Measurements from ENCODE around the gene GLRB. TPM values are rescaled to one million over a fixed set of nuclear protein-coding genes. Genes with fewer than 3 reads are reported as not detected.

Gene GLRB
- total RNA-seq, 4 donors from 2014 or later, result 0.55 to 2.1 (median 1.4) TPM

DNA sequence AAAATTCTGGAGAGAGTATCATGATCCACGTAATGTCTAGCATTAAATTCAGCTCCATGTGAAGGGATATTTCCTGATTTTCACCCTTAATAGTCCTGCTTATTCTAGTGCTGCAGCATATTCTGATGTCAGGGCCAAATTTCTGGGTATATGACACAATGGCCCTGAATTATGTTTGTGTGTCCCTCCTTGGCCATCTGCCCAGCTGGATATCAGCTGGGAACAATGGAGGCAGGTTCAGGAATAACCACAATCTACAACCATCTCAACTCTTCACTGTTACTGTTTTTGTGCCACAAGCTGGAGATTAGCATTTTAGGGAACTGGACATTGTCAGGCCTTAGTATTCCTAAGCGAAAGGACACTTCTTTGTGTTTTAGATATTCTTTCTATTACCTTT lies 3.5 kb downstream of the GLRB start:
- no peak for ATAC-seq
- H3K4me3 ChIP-seq, result no peak overlapping the region
- no peaks in the 10 kb centered on the region for H3K27me3 ChIP-seq
- intact Hi-C loops (cut with DNase I; ENCODE audit: low total_unique reads) (no loop called here), in situ Hi-C loops (cut with MboI; ENCODE audit: low sequenced_read_pairs in 4 of 4) (no loop called here)
- H3K9me3 ChIP-seq, result no peaks in the 10 kb centered on the region
- H3K27ac ChIP-seq, result no peak overlapping the region
- TF ChIP-seq POLR2A (IDR thresholded peaks at IDR 0.05), result no peak
- TF ChIP-seq, protein P1, sequence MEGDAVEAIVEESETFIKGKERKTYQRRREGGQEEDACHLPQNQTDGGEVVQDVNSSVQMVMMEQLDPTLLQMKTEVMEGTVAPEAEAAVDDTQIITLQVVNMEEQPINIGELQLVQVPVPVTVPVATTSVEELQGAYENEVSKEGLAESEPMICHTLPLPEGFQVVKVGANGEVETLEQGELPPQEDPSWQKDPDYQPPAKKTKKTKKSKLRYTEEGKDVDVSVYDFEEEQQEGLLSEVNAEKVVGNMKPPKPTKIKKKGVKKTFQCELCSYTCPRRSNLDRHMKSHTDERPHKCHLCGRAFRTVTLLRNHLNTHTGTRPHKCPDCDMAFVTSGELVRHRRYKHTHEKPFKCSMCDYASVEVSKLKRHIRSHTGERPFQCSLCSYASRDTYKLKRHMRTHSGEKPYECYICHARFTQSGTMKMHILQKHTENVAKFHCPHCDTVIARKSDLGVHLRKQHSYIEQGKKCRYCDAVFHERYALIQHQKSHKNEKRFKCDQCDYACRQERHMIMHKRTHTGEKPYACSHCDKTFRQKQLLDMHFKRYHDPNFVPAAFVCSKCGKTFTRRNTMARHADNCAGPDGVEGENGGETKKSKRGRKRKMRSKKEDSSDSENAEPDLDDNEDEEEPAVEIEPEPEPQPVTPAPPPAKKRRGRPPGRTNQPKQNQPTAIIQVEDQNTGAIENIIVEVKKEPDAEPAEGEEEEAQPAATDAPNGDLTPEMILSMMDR (IDR thresholded peaks at IDR 0.05 in 4 of 5, conservative IDR thresholded peaks at IDR 0.05 in 1 of 5), result no peak
- H3K36me3 ChIP-seq, result no peaks in the 10 kb centered on the region
- no peak for DNase-seq
- no peaks in the 10 kb centered on the region for H3K4me1 ChIP-seq

DNA sequence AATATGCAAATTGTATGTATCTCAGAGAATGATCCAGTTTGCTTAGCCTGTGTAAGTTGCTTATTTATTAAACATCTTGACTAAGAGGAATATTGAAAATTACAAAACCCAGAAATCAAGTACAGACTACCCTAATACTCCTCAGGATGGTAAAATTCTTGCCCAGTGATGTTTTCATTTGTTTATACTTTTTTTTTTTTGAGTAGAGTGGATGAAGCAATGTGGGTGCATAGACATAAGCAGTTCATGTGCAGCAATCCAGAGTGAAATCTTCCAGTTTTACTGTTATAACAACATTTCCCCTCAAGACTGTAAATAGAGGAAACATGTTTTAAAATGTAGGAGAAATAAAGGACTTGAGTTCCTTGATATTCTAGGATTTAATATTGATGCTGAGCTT lies 4.7 kb downstream of the GLRB start:
- intact Hi-C loops (cut with DNase I; ENCODE audit: low total_unique reads) (no loop called here), in situ Hi-C loops (cut with MboI; ENCODE audit: low sequenced_read_pairs in 4 of 4) (no loop called here)
- no peaks in the 10 kb centered on the region for H3K4me1 ChIP-seq
- no peaks in the 10 kb centered on the region for H3K36me3 ChIP-seq
- no peaks in the 10 kb centered on the region for H3K27me3 ChIP-seq
- DNase-seq (no peak), ATAC-seq (no peak)
- no peaks in the 10 kb centered on the region for H3K9me3 ChIP-seq
- no peak for TF ChIP-seq POLR2A (IDR thresholded peaks at IDR 0.05)
- TF ChIP-seq, protein P1 (IDR thresholded peaks at IDR 0.05 in 4 of 5, conservative IDR thresholded peaks at IDR 0.05 in 1 of 5), result no peak
- H3K4me3 ChIP-seq, result no peak overlapping the region
- no peak overlapping the region for H3K27ac ChIP-seq

DNA sequence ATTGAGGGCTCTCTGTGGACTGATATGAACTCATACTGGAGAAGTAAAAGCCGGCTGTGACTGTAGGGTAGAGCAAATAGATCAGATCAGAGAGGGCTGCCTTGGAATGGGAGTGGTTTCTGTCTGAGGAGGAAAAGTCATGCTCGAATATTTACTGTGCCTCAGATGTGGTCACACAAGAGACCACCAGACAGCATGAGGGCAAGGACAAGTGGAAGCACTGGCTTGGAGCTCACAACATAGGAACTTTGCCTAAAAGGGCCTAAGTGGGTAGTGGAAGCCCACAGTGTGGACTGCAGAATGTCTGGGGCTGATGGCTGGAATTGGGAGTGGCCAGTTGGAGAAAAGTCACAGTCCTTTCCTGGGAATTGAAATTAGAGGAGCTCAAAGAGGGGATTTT lies 19.8 kb downstream of the GLRB start:
- no peaks in the 10 kb centered on the region for H3K9me3 ChIP-seq
- ATAC-seq (no peak), DNase-seq (no peak)
- intact Hi-C loops (cut with DNase I; ENCODE audit: low total_unique reads), result no loop called here
- H3K27ac ChIP-seq, result no peak overlapping the region
- H3K27me3 ChIP-seq, result no peaks in the 10 kb centered on the region
- H3K4me1 ChIP-seq, result no peaks in the 10 kb centered on the region
- TF ChIP-seq POLR2A (IDR thresholded peaks at IDR 0.05), result no peak
- TF ChIP-seq, protein P1 (IDR thresholded peaks at IDR 0.05 in 4 of 5, conservative IDR thresholded peaks at IDR 0.05 in 1 of 5), result no peak
- no peak overlapping the region for H3K4me3 ChIP-seq
- in situ Hi-C loops (cut with MboI; ENCODE audit: low sequenced_read_pairs in 4 of 4), result no loop called here
- H3K36me3 ChIP-seq, result no peaks in the 10 kb centered on the region

DNA sequence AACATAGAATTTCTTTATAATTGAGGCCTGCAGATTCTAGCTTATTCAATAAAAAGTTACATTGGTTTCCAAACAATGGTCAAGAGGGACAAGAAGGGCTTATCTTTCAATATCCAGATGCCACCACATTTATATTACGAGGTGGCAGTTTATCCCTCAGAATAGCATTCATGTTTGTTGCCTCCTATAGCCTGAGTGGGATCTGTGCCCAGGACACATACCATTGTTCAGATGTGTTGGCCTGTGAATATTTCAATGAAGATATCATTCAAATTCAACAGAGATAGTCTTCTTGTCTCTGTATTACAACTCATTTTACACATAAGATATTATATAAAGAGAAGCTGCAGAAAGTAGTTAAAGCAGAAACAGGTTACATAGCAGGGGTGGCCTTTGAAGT lies 20.5 kb downstream of the GLRB start:
- TF ChIP-seq, protein P1 (IDR thresholded peaks at IDR 0.05 in 4 of 5, conservative IDR thresholded peaks at IDR 0.05 in 1 of 5), result no peak
- no peak for TF ChIP-seq POLR2A (IDR thresholded peaks at IDR 0.05)
- no peak for ATAC-seq
- no peak overlapping the region for H3K4me3 ChIP-seq
- no peak for DNase-seq
- H3K27ac ChIP-seq, result no peak overlapping the region
- H3K27me3 ChIP-seq, result no peaks in the 10 kb centered on the region
- H3K9me3 ChIP-seq, result no peaks in the 10 kb centered on the region
- in situ Hi-C loops (cut with MboI; ENCODE audit: low sequenced_read_pairs in 4 of 4) (no loop called here), intact Hi-C loops (cut with DNase I; ENCODE audit: low total_unique reads) (no loop called here)
- H3K4me1 ChIP-seq, result no peaks in the 10 kb centered on the region
- no peaks in the 10 kb centered on the region for H3K36me3 ChIP-seq

DNA sequence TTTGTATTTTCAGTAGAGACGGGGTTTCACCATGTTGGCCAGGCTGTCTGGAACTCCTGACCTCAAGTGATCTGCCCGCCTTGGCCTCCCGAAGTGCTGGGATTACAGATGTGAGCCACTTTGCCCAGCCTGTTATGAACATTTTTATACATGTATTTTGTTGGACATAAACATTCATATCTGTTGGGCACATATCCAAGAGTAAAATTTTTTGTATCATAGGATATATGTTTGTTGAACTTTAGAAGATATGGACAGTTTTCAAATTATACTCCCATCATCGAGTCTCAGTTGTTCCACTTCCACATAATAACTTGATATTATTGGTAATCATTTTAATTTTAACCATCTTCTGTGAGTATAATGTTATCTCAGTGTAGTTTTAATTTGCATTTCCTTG lies 23.6 kb downstream of the GLRB start:
- Histone ChIP-seq H3K4me1 (no peaks in the 10 kb centered on the region), H3K27ac (no peak overlapping the region), H3K4me3 (no peak overlapping the region), H3K9me3 (no peaks in the 10 kb centered on the region), H3K27me3 (no peaks in the 10 kb centered on the region), H3K36me3 (no peaks in the 10 kb centered on the region)
- no peak for DNase-seq
- no peak for ATAC-seq
- intact Hi-C loops (cut with DNase I; ENCODE audit: low total_unique reads), result no loop called here
- no peak for TF ChIP-seq POLR2A (IDR thresholded peaks at IDR 0.05)
- TF ChIP-seq, protein P1 (IDR thresholded peaks at IDR 0.05 in 4 of 5, conservative IDR thresholded peaks at IDR 0.05 in 1 of 5), result no peak
- in situ Hi-C loops (cut with MboI; ENCODE audit: low sequenced_read_pairs in 4 of 4), result no loop called here
